Ishikawa (cell line): ENCODE data around the gene SAPCD2.

Source experiments
- EGR1 ChIP-seq: IDR thresholded peaks from 2 replicates; pipeline ENCODE4 v1.6.1; 2012
- FOXM1 ChIP-seq: IDR thresholded peaks from 2 replicates; pipeline ENCODE4 v1.6.1; 2012; ENCODE audit warnings: low read depth, borderline replicate concordance
- NFIC ChIP-seq: IDR thresholded peaks from 2 replicates; pipeline ENCODE4 v1.6.1; 2012
- USF1 ChIP-seq: IDR thresholded peaks from 2 replicates; pipeline ENCODE4 v1.6.1; 2012
- YY1 ChIP-seq: IDR thresholded peaks from 2 replicates; pipeline ENCODE4 v1.6.1; 2012; ENCODE audit warnings: low read depth
- ZBTB7A ChIP-seq: IDR thresholded peaks from 2 replicates; pipeline ENCODE4 v1.6.1; 2012; ENCODE audit warnings: low read depth
- TF ChIP-seq, protein P1 (sequence below): IDR thresholded peaks from 2 replicates; pipeline ENCODE4 v1.6.1; 2012

DNA sequence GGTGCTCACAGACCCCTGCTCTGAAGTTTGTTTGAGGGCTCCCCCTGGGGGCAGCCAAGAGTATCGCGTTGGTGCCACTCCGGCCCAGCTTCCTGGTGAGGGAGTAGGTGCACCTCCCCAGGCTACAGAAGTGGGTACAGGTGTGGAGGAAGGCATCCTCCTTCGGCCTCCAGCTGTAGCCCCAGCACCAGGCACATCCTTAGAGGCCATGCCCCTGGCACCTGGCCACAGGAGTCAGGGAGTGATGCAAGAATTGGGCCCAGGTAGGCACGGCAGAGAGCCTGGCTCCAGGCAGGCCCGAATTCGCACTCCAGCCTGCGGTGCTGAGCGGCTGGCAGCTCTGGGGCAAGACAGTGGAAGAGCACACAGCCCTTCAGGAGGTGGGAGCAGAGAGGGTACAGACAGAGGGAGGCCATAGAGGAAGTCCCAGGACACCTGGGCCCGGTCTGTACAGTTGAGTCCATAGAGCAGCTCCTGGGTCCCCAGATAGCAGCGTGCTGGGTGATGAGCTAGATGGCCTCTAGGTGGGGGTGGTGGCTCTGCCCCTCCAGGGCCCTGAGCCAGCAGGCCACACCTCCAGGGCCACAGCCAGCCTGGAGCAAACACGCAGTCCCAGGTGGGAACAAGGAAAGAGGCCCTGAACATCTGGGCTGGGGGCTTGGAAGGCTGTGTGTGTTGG lies 2.4 kb downstream of the SAPCD2 start:
- TF ChIP-seq ZBTB7A (no peak), YY1 (no peak), USF1 (no peak), NFIC (no peak), EGR1 (no peak), FOXM1 (no peak)
- TF ChIP-seq, protein P1, sequence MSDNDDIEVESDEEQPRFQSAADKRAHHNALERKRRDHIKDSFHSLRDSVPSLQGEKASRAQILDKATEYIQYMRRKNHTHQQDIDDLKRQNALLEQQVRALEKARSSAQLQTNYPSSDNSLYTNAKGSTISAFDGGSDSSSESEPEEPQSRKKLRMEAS = no peak
